Neural progenitor cell (in vitro differentiated cells): ENCODE results near the gene NEO1. TPM values are rescaled to one million over a fixed set of nuclear protein-coding genes. Genes with fewer than 3 reads are reported as not detected.

Source experiments
- DNase-seq: peaks from one replicate; pipeline ENCODE4 v3.0.0-alpha.2; 2016; ENCODE audit warnings: low spot score
- H2AFZ ChIP-seq: fragments of 200-600 bp; sonication (generic); replicated peaks from 2 replicates; pipeline ENCODE4 v1.6.1; 2016; ENCODE audit warnings: antibody characterized with exemption
- H3F3A ChIP-seq: fragments of 200-600 bp; sonication (generic); 2 replicates; pipeline ENCODE4 v1.6.1; 2016; ENCODE audit warnings: antibody characterized with exemption, low read depth
- H3K27ac ChIP-seq: fragments of 200-600 bp; sonication (generic); 2 replicates; pipeline ENCODE4 v1.5.1; 2016; ENCODE audit warnings: mild to moderate bottlenecking
- H3K27me3 ChIP-seq: fragments of 200-600 bp; sonication (generic); 2 replicates; pipeline ENCODE4 v1.6.1; 2016; ENCODE audit warnings: mild to moderate bottlenecking, moderate library complexity
- H3K36me3 ChIP-seq: fragments of 200-600 bp; sonication (generic); 2 replicates; pipeline ENCODE4 v1.5.1; 2016
- H3K4me1 ChIP-seq: fragments of 200-600 bp; sonication (generic); 2 replicates; pipeline ENCODE4 v1.6.1; 2016; ENCODE audit warnings: mixed run types
- H3K4me2 ChIP-seq: fragments of 200-600 bp; sonication (generic); 2 replicates; pipeline ENCODE4 v1.6.1; 2016
- H3K4me3 ChIP-seq: fragments of 200-600 bp; sonication (generic); 2 replicates; pipeline ENCODE4 v1.5.1; 2016
- H3K79me2 ChIP-seq: fragments of 200-600 bp; sonication (generic); 2 replicates; pipeline ENCODE4 v1.6.1; 2016; ENCODE audit warnings: low read depth
- H3K9ac ChIP-seq: fragments of 200-600 bp; sonication (generic); 2 replicates; pipeline ENCODE4 v1.6.1; 2016
- H3K9me3 ChIP-seq: fragments of 200-600 bp; sonication (generic); 2 replicates; pipeline ENCODE4 v1.5.1; 2016; ENCODE audit warnings: low read depth
- H4K20me1 ChIP-seq: fragments of 200-600 bp; sonication (generic); 2 replicates; pipeline ENCODE4 v1.6.1; 2016; ENCODE audit warnings: low read depth
- H3K27ac Mint-ChIP-seq: 3 replicates; pipeline ENCODE4 v1.8.0; 2021; ENCODE audit warnings: mixed read lengths
- H3K27me3 Mint-ChIP-seq: 2 replicates; pipeline ENCODE4 v1.8.0; 2022; ENCODE audit warnings: low read depth, mild to moderate bottlenecking, inconsistent platforms, moderate library complexity, mixed read lengths; ENCODE audit not compliant: insufficient read depth
- H3K36me3 Mint-ChIP-seq: 3 replicates; pipeline ENCODE4 v1.8.0; 2021; ENCODE audit warnings: mixed read lengths
- H3K4me1 Mint-ChIP-seq: 3 replicates; pipeline ENCODE4 v1.8.0; 2021; ENCODE audit warnings: mixed read lengths
- H3K4me3 Mint-ChIP-seq: 3 replicates; pipeline ENCODE4 v1.8.0; 2021; ENCODE audit warnings: mild to moderate bottlenecking, moderate library complexity, mixed read lengths
- H3K9me3 Mint-ChIP-seq: 3 replicates; pipeline ENCODE4 v1.8.0; 2020; ENCODE audit warnings: mixed read lengths
- EZH2 ChIP-seq: fragments of 200-600 bp; sonication (generic); IDR thresholded peaks from 2 replicates; pipeline ENCODE4 v1.6.1; 2017; ENCODE audit warnings: antibody characterized with exemption, mild to moderate bottlenecking, moderate library complexity
- EZH2phosphoT487 ChIP-seq: fragments of 200-600 bp; sonication (generic); IDR thresholded peaks from 2 replicates; pipeline ENCODE4 v1.6.1; 2017; ENCODE audit warnings: antibody characterized with exemption
- total RNA-seq: library from RNA; depleted of rRNA; stranded (reverse); fragments of >200 nt; gene quantifications from 2 replicates; pipeline ENCODE4 v1.2.3, GENCODE V29; 2015; ENCODE audit warnings: low replicate concordance
- TF ChIP-seq, protein P1 (sequence below): fragments of 200-600 bp; sonication (generic); IDR thresholded peaks from 2 replicates; pipeline ENCODE4 v1.5.1; 2017; ENCODE audit warnings: antibody characterized with exemption, mild to moderate bottlenecking

The NEO1 gene
- total RNA-seq, 1 donor from 2014 or later, result 77.9 TPM

DNA sequence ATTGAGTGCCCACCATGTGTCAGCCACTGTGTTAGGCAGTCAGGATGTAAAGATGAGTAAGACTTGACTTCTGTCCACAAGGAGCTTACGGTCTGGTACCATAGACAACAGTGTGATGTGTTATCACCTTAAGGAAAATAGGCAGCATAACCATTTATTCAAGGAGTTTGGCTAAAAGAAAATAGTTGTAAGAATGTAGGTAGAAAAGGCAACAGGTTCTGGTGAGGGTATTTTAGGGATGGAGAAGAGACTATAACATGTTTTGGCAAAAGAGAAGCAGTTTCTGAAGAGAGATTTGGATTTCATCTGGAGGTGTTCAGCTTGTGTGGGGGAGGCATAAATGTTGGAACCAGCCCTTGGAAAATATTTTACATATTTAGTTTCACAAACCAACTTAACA is 194.6 kb downstream of the NEO1 start:
- no peak overlapping the region for H3K4me2 ChIP-seq
- H3K27ac ChIP-seq, result no peak overlapping the region
- no peaks in the 10 kb centered on the region for H3K27me3 ChIP-seq
- H3F3A ChIP-seq, result no peaks in the 10 kb centered on the region
- no peaks in the 10 kb centered on the region for H3K27me3 Mint-ChIP-seq
- TF ChIP-seq EZH2phosphoT487, result no peak
- TF ChIP-seq, protein P1, sequence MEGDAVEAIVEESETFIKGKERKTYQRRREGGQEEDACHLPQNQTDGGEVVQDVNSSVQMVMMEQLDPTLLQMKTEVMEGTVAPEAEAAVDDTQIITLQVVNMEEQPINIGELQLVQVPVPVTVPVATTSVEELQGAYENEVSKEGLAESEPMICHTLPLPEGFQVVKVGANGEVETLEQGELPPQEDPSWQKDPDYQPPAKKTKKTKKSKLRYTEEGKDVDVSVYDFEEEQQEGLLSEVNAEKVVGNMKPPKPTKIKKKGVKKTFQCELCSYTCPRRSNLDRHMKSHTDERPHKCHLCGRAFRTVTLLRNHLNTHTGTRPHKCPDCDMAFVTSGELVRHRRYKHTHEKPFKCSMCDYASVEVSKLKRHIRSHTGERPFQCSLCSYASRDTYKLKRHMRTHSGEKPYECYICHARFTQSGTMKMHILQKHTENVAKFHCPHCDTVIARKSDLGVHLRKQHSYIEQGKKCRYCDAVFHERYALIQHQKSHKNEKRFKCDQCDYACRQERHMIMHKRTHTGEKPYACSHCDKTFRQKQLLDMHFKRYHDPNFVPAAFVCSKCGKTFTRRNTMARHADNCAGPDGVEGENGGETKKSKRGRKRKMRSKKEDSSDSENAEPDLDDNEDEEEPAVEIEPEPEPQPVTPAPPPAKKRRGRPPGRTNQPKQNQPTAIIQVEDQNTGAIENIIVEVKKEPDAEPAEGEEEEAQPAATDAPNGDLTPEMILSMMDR, result no peak
- TF ChIP-seq EZH2, result no peak
- no peak overlapping the region for H2AFZ ChIP-seq
- H4K20me1 ChIP-seq, result no peaks in the 10 kb centered on the region
- no peak overlapping the region for H3K4me3 ChIP-seq
- no peak overlapping the region for H3K9ac ChIP-seq
- peaks cover 7% of the 10 kb centered on the region for H3K36me3 ChIP-seq
- no peaks in the 10 kb centered on the region for H3K4me1 Mint-ChIP-seq
- no peak for DNase-seq
- no peaks in the 10 kb centered on the region for H3K9me3 Mint-ChIP-seq
- no peaks in the 10 kb centered on the region for H3K79me2 ChIP-seq
- peaks cover 28% of the 10 kb centered on the region for H3K36me3 Mint-ChIP-seq
- no peak overlapping the region for H3K27ac Mint-ChIP-seq
- H3K4me1 ChIP-seq, result no peaks in the 10 kb centered on the region
- H3K9me3 ChIP-seq, result no peaks in the 10 kb centered on the region
- H3K4me3 Mint-ChIP-seq, result no peak overlapping the region

DNA sequence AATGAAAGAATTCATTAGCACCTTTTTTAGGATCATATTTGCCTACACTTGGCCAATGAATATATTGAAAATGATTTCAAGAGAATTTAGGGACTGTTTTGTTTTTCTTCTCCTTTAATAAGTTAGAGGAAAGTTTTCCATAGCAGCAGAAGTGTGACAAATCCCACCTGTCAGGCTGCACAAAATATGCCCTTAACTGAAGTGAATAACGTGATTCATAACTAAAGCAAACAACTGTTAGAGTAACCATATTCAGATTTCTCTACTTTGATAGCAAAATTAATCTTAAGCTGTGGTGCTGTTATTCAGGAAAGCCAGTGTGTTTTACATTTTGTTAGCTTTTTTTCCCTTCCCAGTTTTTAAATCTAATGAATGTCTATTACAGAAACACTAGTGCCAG is 195.1 kb downstream of the NEO1 start:
- TF ChIP-seq EZH2phosphoT487 (no peak), EZH2 (no peak)
- TF ChIP-seq, protein P1, result no peak
- no peaks in the 10 kb centered on the region for H3K9me3 Mint-ChIP-seq
- DNase-seq, result no peak
- Histone ChIP-seq H3K27me3 (no peaks in the 10 kb centered on the region), H3K4me1 (no peaks in the 10 kb centered on the region), H3F3A (no peaks in the 10 kb centered on the region), H4K20me1 (no peaks in the 10 kb centered on the region), H3K27ac (no peak overlapping the region), H2AFZ (no peak overlapping the region), H3K4me3 (no peak overlapping the region), H3K36me3 (peaks cover 7% of the 10 kb centered on the region), H3K9me3 (no peaks in the 10 kb centered on the region), H3K4me2 (no peak overlapping the region), H3K79me2 (no peaks in the 10 kb centered on the region), H3K9ac (no peak overlapping the region)
- H3K4me1 Mint-ChIP-seq, result no peaks in the 10 kb centered on the region
- no peak overlapping the region for H3K27ac Mint-ChIP-seq
- H3K4me3 Mint-ChIP-seq, result no peak overlapping the region
- peaks cover 28% of the 10 kb centered on the region for H3K36me3 Mint-ChIP-seq
- H3K27me3 Mint-ChIP-seq, result no peaks in the 10 kb centered on the region

- Histone ChIP-seq H3F3A (no peaks in the 10 kb centered on the region), H3K4me3 (no peak overlapping the region), H3K4me1 (no peaks in the 10 kb centered on the region), H3K27ac (no peak overlapping the region), H3K9ac (no peak overlapping the region), H3K79me2 (no peaks in the 10 kb centered on the region), H3K4me2 (no peak overlapping the region), H2AFZ (no peak overlapping the region), H3K9me3 (no peaks in the 10 kb centered on the region), H4K20me1 (no peaks in the 10 kb centered on the region), H3K27me3 (no peaks in the 10 kb centered on the region), H3K36me3 (peaks cover 9% of the 10 kb centered on the region)
- no peak overlapping the region for H3K27ac Mint-ChIP-seq
- no peaks in the 10 kb centered on the region for H3K4me1 Mint-ChIP-seq
- H3K9me3 Mint-ChIP-seq, result no peaks in the 10 kb centered on the region
- H3K36me3 Mint-ChIP-seq, result peaks cover 25% of the 10 kb centered on the region
- no peak for DNase-seq
- H3K4me3 Mint-ChIP-seq, result no peak overlapping the region
- H3K27me3 Mint-ChIP-seq, result no peaks in the 10 kb centered on the region
- TF ChIP-seq, protein P1, result peak; percentile 10
- TF ChIP-seq EZH2phosphoT487, result no peak
Measured at GRCh38 chr15:73249499-73249898, 197.2 kb downstream of the NEO1 start.

- peaks cover 4% of the 10 kb centered on the region for H3K36me3 ChIP-seq
- Mint-ChIP-seq H3K27ac (no peak overlapping the region), H3K9me3 (no peaks in the 10 kb centered on the region), H3K4me3 (no peak overlapping the region), H3K4me1 (no peaks in the 10 kb centered on the region), H3K36me3 (peaks cover 31% of the 10 kb centered on the region), H3K27me3 (no peaks in the 10 kb centered on the region)
- TF ChIP-seq EZH2 (no peak), EZH2phosphoT487 (no peak)
- TF ChIP-seq, protein P1, result no peak
- DNase-seq, result no peak
- H3K4me3 ChIP-seq, result no peak overlapping the region
- H3K9me3 ChIP-seq, result no peaks in the 10 kb centered on the region
- H3F3A ChIP-seq, result peaks cover 21% of the 10 kb centered on the region
- no peak overlapping the region for H2AFZ ChIP-seq
- no peak overlapping the region for H3K9ac ChIP-seq
- no peak overlapping the region for H3K27ac ChIP-seq
- H3K4me2 ChIP-seq, result no peak overlapping the region
- no peaks in the 10 kb centered on the region for H4K20me1 ChIP-seq
- no peaks in the 10 kb centered on the region for H3K79me2 ChIP-seq
- H3K4me1 ChIP-seq, result peaks cover 9% of the 10 kb centered on the region
- H3K27me3 ChIP-seq, result no peaks in the 10 kb centered on the region
Measured at GRCh38 chr15:73254598-73254997, 202.3 kb downstream of the NEO1 start.
